ENCODE results near the gene RTF2.

GRCh38 chr20:56483970-56484369 is 15.5 kb downstream of the RTF2 start:
- TF ChIP-seq, protein P1, sequence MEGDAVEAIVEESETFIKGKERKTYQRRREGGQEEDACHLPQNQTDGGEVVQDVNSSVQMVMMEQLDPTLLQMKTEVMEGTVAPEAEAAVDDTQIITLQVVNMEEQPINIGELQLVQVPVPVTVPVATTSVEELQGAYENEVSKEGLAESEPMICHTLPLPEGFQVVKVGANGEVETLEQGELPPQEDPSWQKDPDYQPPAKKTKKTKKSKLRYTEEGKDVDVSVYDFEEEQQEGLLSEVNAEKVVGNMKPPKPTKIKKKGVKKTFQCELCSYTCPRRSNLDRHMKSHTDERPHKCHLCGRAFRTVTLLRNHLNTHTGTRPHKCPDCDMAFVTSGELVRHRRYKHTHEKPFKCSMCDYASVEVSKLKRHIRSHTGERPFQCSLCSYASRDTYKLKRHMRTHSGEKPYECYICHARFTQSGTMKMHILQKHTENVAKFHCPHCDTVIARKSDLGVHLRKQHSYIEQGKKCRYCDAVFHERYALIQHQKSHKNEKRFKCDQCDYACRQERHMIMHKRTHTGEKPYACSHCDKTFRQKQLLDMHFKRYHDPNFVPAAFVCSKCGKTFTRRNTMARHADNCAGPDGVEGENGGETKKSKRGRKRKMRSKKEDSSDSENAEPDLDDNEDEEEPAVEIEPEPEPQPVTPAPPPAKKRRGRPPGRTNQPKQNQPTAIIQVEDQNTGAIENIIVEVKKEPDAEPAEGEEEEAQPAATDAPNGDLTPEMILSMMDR (IDR thresholded peaks at IDR 0.05) = no peak
- TF ChIP-seq POLR2A (IDR thresholded peaks at IDR 0.05) = no peak
